Cerebellar cortex (tissue), 1 donor: ENCODE results near the gene ITPR3.
A peak's percentile ranks its signal among the peaks of the same experiment; 100 is the strongest.

Source experiments
- DNase-seq: peaks from one replicate; pipeline ENCODE4 v3.0.0-alpha.2; 2015; ENCODE audit warnings: low spot score

Gene ITPR3

GRCh38 chr6:33719326-33719987 is 98.3 kb downstream of the ITPR3 start:
- DNase-seq = no peak

- DNase-seq = no peak
Observed at GRCh38 chr6:33720998-33721397, 99.9 kb downstream of the ITPR3 start.

GRCh38 chr6:33721508-33721907 is 100.4 kb downstream of the ITPR3 start:
- DNase-seq = no peak

- no peak for DNase-seq
Observed at GRCh38 chr6:33722103-33722623, 101.0 kb downstream of the ITPR3 start.

- DNase-seq = peak; percentile 96
Observed at GRCh38 chr6:33723371-33724085, 102.4 kb downstream of the ITPR3 start.

- DNase-seq = no peak
Observed at GRCh38 chr6:33724102-33725023, 103.2 kb downstream of the ITPR3 start.

- DNase-seq = no peak
Observed at GRCh38 chr6:33725222-33725621, 104.1 kb downstream of the ITPR3 start.

GRCh38 chr6:33725891-33726673 is 105.0 kb downstream of the ITPR3 start:
- no peak for DNase-seq

- no peak for DNase-seq
Observed at GRCh38 chr6:33726696-33727095, 105.6 kb downstream of the ITPR3 start.

GRCh38 chr6:33727126-33727525 is 106.0 kb downstream of the ITPR3 start:
- no peak for DNase-seq

- DNase-seq = peak; percentile 95
Observed at GRCh38 chr6:33727932-33728331, 106.8 kb downstream of the ITPR3 start.

GRCh38 chr6:33728438-33728837 is 107.3 kb downstream of the ITPR3 start:
- DNase-seq = no peak

- no peak for DNase-seq
Observed at GRCh38 chr6:33729059-33729458, 107.9 kb downstream of the ITPR3 start.

- DNase-seq = no peak
Observed at GRCh38 chr6:33730611-33731010, 109.5 kb downstream of the ITPR3 start.

GRCh38 chr6:33731035-33731434 is 109.9 kb downstream of the ITPR3 start:
- no peak for DNase-seq

- DNase-seq = no peak
Observed at GRCh38 chr6:33731751-33732282, 110.7 kb downstream of the ITPR3 start.

GRCh38 chr6:33732385-33732784 is 111.3 kb downstream of the ITPR3 start:
- DNase-seq = no peak

GRCh38 chr6:33732817-33733708 is 111.9 kb downstream of the ITPR3 start:
- no peak for DNase-seq

GRCh38 chr6:33733709-33734007 is 112.5 kb downstream of the ITPR3 start:
- DNase-seq = no peak

- DNase-seq = no peak
Observed at GRCh38 chr6:33735216-33735615, 114.1 kb downstream of the ITPR3 start.
